Measurements from ENCODE around the gene MAP2K1.

DNA sequence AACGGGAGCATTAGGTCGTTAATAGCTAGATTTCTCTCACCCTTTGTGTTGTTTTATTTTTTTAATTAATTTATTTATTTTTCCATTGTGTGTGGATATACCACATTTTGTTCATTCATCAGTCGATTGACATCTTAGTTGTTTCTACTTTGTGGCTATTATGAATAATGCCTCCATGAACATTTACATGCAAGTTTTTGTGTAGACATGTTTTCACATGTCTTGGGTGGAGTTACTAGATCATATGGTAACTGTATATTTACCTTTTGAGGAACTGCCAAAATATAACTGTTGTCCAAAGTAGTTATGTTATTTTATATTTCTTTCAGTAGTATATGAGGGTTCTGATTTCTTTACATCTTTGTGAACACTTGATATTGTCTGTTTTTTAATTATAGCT is 137.2 kb downstream of the MAP2K1 start:
- no peak for TF ChIP-seq YY1 (IDR thresholded peaks at IDR 0.05; ENCODE audit: insufficient read depth, insufficient read length)
- no peak for TF ChIP-seq ZNF274 (IDR thresholded peaks at IDR 0.05; ENCODE audit: low read depth, low read length)
- no peak for TF ChIP-seq SUZ12 (IDR thresholded peaks at IDR 0.05; ENCODE audit: extremely low read depth, insufficient read depth, insufficient read length)

Measured in NT2/D1 (cell line).